ENCODE measurements around the gene UBE3B. TPM values are rescaled to one million over a fixed set of nuclear protein-coding genes. Genes with fewer than 3 reads are reported as not detected.
"Not testable (repeated sequence)": the region's sequence is repeated elsewhere in the genome, so short reads cannot be mapped to it uniquely, and the experiment has no call there.

The UBE3B gene
- 10 to 100 TPM; 42.7 to 49.9 (median 46.3) TPM for total RNA-seq

- peak; percentile 81 to 97 for DNase-seq (ENCODE audit: low spot score in 2 of 2)
- H3K4me3 ChIP-seq (ENCODE audit: low read depth, poor library complexity, severe bottlenecking) = peak within 1 kb of the TSS; percentile 87
- 1 to 2% methylated on average over 42 to 52 of the region's 54 CpGs for WGBS, 2 donors
- TF ChIP-seq CTCF (IDR thresholded peaks at IDR 0.05) (no peak), POLR2A (IDR thresholded peaks at IDR 0.05) (no peak)
- intact Hi-C loops (cut with DNase I; ENCODE audit: low total_unique reads) = no loop called here
These were observed at the start of gene UBE3B, which contains the start of gene KCTD10 for GRCh38 chr12:109477185-109477962. Gene UBE3B, plus strand, starts transcription at chr12:109477634. Its CDS starts 5,918 bp downstream, at chr12:109483552. Gene KCTD10, minus strand, starts transcription at chr12:109477300. Its CDS starts 38 bp downstream, at chr12:109477262.

DNA sequence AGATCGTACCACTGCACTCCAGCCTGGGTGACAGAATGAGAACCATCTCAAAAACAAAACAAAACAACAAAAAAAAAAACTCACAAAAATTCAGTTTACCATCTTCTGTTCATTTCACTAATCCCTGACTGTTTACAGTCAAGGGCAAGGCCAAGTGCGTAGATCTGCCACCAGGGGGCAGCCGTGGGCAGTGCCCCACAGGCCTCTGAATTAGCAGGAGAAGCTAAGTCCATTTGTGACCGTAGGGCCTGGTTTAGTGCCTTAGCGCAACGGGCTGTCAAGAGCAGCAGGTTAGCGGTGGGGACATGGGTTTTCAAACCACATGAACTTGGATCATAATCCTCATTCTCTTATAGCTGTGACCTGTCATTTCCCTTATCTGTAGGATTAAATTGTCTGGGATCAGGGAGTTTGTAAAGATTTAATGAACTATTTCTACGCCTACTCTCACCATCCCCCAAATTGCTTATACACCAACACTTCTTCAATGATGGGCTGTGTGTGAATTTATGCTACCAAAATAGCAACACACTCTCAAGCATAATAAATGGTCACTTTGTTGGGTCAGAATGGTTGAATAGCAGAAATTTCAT lies 49.3 kb upstream of the UBE3B start:
- DNase-seq (ENCODE audit: low spot score in 2 of 2) = peak; percentile 75 to 94
- TF ChIP-seq CTCF (IDR thresholded peaks at IDR 0.05) = peak in 1 of 3 donors; percentile 56
- TF ChIP-seq POLR2A (IDR thresholded peaks at IDR 0.05) = no peak
- 20 to 21% methylated on average over 8 of the region's 8 CpGs for WGBS, 2 donors
- H3K4me3 ChIP-seq (ENCODE audit: low read depth, poor library complexity, severe bottlenecking) = no peak overlapping the region
- intact Hi-C loops (cut with DNase I; ENCODE audit: low total_unique reads) = no loop called here

- H3K4me3 ChIP-seq (ENCODE audit: low read depth, poor library complexity, severe bottlenecking); intact Hi-C loops (cut with DNase I; ENCODE audit: low total_unique reads); DNase-seq (ENCODE audit: low spot score in 2 of 2): not testable (repeated sequence)
- WGBS, 2 donors = 94 to 96% methylated on average over 3 of the region's 3 CpGs
These were observed 48.6 kb upstream of the UBE3B start for GRCh38 chr12:109428804-109429203.

- no peak for DNase-seq (ENCODE audit: low spot score in 2 of 2)
- 91% methylated on average over 6 of the region's 6 CpGs for WGBS, 2 donors
- TF ChIP-seq CTCF (IDR thresholded peaks at IDR 0.05) = no peak
- no peak for TF ChIP-seq POLR2A (IDR thresholded peaks at IDR 0.05)
- intact Hi-C loops (cut with DNase I; ENCODE audit: low total_unique reads) = no loop called here
- no peak overlapping the region for H3K4me3 ChIP-seq (ENCODE audit: low read depth, poor library complexity, severe bottlenecking)
These were observed 47.2 kb upstream of the UBE3B start for GRCh38 chr12:109430244-109430643.

GRCh38 chr12:109432431-109432830 lies 45.0 kb upstream of the UBE3B start:
- TF ChIP-seq POLR2A (IDR thresholded peaks at IDR 0.05) (no peak), CTCF (IDR thresholded peaks at IDR 0.05) (no peak)
- DNase-seq (ENCODE audit: low spot score in 2 of 2) = no peak
- H3K4me3 ChIP-seq (ENCODE audit: low read depth, poor library complexity, severe bottlenecking) = no peak overlapping the region
- intact Hi-C loops (cut with DNase I; ENCODE audit: low total_unique reads) = no loop called here
- WGBS, 2 donors = 65 to 68% methylated on average over 6 of the region's 6 CpGs

DNA sequence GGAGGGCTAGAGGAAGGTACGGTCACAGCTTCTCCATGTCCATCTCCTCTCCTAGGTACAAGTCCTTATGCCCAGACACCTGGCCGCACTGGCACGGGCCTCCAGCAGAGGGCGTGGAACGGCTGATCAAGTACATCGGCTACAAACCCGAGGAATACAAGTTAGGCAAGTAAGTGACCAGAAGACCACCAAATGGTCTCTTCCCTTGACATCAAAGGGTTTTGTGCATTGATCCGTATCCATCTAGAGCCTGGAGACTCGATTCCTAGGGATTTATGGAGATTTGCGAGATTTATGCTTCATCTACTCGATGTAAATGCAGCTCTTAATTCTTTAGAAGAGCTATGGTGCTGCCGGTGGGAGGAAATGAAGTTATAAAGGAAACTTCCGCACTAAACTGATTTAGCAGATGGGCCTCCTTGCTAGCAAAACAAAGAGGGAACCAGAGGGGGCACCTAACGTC lies 44.6 kb upstream of the UBE3B start:
- peak; percentile 75 to 97 for DNase-seq (ENCODE audit: low spot score in 2 of 2)
- intact Hi-C loops (cut with DNase I; ENCODE audit: low total_unique reads) = no loop called here
- peak in 1 of 3 donors; percentile 21 for TF ChIP-seq CTCF (IDR thresholded peaks at IDR 0.05)
- TF ChIP-seq POLR2A (IDR thresholded peaks at IDR 0.05) = no peak
- no peak overlapping the region for H3K4me3 ChIP-seq (ENCODE audit: low read depth, poor library complexity, severe bottlenecking)
- WGBS, 2 donors = 24 to 33% methylated on average over 14 of the region's 14 CpGs

Measured in lower leg skin (tissue), 4 donors.